ENCODE results near the gene CDH12.

CDH12 gene

DNA sequence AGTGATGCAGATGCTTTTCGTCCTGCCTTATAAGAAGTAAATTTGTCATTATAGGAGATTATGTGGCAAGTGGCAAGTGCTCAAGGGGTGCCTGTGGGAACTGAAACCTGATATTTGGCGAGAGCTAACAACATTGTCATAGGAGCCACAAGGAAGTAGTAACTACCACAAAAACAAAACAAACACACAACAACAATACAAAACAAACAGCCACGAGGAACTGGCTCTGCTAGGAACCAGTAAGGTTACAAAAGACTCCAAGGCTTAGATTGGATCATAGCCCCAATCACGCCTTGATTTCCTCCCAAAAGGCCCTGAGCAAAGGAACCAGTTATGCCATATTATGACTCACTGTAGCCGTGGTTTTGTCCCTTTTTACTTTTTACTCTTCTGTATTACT is 1045.2 kb downstream of the CDH12 start:
- no peak for DNase-seq

DNA sequence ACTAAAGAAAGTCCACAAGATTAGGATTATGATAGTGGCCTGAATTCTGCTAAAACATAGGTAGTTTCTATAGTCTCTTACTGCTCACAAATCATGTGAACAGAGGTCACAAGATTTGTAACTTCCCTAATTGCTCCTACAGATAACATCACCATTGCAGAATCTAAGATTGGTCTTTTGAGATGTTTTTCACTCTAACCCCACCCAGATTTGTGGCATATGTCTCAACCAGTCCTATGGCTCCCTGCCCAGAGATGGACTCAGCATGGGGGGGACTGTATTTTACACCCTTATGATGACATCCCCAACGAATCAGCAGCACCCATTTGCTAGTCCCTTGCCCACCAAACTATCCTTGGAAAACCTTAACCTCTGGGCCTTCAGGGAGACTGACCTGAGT is 1046.2 kb downstream of the CDH12 start:
- no peak for DNase-seq

DNA sequence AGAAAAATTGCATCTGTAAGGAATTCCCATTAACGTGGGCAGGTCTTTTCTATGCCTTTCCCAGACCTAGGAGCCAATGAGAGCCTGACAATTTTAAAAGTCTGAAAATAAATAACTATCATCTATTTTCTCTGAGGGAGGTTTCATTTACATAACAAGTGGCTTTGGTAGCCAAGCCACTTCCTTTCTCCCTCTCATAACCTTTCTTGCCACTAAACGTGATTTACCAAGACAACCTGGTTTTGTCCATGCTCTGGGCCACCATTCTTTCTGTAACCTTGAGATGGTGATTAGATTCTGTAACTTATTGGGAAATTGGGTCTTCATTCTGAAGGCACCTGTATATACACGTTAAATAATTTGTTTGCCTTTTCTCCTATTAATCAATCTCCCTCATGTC is 1046.9 kb downstream of the CDH12 start:
- DNase-seq = no peak

DNA sequence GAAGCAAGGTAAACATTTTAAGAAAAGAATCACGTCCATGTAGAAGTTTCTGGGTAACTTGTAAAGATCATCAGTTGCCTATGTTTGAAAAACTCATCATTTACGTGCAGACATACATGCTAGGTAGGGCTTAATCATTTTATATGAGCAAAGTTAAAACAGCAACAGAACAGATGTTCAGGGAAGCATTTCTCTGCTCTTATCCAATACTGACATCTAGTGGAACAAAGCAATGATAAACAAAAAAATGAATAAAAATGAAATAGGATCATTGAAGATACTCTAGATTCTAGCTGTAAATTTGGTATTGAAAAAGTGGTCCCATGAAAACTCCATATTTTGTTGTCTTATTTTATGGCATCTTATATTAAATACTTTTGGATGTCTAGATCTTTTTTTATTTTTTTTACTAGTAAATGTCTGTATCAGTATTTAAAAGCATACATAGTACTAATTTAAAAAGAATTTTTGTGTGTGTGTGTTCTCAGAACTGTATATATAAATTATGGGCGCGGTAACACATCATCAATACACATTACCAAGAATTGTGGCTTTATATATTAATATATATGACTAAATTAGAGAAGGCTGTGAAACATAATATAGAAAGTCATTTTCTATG is 1050.2 kb downstream of the CDH12 start:
- no peak for DNase-seq

DNA sequence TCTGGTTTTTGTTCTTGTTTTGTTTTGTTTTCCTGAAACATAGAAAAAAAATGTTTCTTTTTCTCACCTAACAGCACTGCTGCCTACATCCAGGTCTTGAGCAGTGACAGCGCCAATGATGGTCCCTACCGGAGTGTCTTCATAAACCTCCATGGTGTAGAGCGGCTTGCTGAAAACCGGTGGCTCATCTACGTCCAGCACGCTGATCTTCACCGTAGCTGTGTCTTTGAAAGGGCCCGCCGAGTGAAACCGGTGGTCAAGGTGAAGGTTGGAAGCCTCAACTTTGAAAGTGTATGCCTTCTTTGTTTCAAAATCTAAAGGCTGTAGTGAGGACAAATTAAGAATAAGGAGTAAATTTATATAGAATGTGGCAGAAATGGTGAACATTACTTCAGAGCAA is 1051.0 kb downstream of the CDH12 start:
- DNase-seq = no peak

DNA sequence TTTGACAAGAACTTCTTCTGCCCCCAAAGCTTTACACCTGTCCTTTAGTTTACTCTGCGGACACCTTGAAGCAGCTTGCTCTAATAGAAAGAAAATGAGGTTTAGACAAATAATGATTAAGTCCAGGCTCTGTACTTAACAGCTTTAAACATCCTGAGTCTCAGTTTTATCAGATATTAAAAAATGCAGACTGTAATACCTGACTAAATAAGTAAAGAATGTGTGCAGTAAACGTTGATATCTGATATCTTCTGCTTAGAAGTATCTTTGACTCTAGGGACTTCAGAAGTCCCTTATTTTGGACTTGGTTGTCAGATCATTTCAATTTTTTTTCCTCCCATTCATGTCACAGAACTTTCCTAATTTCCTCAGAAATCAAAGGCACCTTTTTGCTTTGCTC is 1060.4 kb downstream of the CDH12 start:
- no peak for DNase-seq

DNA sequence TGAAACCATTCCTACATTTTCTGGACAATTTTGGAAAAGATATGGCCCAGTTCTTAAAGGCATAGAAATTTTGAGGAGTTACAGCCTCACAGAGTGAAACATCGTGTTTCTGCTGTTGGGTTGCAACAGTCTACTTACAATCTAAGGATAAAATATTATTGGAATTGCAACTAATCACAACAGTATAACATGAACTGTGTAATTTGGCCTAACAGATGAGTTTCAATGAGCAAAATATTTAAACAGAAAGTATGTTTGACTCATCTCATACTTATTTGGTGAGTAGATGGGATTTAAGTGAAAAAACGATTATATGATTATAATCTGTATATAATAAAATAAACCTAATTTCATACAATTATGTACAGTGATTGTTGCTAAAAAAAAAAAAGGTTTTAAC is 1061.8 kb downstream of the CDH12 start:
- no peak for DNase-seq

DNA sequence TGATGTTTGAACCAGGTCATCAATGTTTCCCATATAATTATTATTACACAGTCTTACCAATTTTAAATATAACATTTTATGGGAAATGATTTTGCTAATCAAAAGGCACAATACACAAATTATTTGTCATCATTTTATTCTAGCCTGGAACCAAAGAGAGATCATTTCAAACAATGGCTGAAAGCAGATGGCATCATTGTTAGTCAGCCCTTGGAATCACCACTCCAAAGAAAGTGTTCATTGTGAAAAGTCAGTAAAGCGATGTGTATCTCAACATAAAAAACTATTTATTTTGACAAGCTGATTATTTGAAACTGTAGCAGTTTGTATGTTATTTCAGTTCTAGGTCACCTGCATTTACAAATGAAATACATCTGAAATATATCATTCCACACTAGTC is 1068.7 kb downstream of the CDH12 start:
- no peak for DNase-seq

DNA sequence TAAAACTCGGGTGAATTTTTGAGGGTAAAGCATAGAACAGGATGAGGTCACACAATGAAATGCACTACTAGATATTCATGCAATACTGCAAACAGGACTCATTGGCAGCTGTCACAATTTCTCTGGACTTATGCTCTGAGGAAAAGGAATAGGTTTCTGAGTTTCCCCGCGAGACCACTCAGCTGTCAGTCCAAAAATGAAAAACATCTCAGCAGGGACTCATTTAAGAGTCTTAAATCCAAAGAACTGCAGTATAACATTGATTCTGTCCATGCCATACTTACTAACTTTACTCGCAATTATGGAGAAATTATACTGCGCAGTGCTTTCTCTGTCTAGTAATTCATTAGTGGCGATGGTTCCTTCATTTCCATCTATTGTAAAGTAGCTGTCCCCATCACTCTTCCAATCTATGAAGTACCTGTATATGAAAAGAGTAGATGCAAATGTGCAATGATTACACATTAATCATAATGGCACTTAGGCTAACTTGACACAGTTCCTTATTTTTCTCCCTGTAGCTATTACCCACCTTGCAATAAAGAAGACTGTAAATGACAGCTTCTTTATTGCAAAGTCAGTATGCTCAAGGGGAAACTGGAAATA is 1070.0 kb downstream of the CDH12 start:
- DNase-seq = no peak

DNA sequence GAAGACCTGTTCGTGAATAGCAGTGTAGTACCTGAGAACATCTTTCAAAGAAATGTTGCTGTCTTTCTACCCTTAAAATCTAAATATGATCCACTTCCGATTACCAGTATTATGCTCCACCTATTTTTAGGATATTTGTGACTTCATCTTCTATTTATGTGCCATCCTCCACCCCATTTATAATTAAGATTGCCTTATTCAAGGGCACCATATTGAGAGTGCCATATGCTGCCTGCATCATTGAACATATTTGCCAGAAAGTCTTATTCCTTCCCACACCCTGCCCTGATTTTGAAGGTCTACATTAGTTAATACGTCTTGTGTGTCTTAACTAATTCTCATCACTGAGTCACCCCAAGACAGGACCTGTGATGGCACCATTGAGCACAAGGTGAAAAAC is 1076.7 kb downstream of the CDH12 start:
- DNase-seq = no peak

DNA sequence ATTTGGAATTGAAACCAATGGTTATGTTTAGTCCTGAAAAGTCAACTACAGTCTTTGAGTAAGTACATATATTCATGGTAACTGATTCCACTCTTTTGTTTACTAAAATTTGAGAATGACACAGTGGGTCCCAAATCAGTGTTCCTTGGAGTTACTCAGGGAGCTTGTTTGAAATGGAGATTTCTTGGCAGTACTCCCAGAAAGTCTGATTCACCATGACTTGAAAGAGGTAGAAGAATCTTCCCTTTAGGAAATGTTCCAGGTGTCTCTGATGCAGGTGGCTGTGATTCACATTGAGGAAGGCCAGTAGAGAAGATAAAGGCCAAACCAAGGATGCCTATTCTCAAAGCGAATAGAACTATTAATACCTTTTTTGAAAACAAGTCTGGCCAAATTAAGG is 1078.3 kb downstream of the CDH12 start:
- no peak for DNase-seq

DNA sequence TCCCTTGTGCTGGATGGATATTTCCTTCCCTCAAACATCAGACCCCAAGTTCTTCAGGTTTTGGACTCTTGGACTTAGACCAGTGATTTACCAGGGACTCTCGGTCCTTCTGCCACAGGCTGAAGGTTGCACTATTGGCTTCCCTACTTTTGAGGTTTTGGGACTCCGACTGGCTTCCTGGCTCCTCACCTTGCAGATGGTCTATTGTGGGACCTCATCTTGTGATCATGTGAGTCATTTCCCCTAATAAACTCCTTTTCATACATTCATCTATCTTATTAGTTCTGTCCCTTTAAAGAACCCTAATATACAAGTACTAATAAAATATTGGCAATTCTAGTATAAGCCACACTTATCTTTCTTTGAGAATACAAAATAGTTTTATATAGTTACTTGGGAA is 1078.9 kb downstream of the CDH12 start:
- DNase-seq = no peak

DNA sequence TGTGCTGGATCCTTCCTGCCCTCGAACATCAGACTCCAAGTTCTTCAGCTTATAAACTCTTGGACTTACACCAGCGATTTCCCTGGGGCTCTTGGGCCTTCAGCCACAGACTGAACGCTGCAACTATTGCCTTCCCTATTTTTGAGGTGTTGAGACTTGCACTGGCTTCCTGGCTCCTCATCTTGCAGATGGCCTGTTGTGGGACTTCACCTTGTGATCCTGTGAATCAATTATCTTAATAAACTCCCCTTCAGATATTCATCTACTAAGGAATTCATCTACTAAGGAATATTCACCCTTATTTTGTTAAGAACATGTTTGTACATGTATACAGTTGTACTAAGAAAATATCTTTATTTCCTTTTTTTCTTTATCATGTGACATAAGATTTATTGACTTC is 1079.7 kb downstream of the CDH12 start:
- DNase-seq = no peak

DNA sequence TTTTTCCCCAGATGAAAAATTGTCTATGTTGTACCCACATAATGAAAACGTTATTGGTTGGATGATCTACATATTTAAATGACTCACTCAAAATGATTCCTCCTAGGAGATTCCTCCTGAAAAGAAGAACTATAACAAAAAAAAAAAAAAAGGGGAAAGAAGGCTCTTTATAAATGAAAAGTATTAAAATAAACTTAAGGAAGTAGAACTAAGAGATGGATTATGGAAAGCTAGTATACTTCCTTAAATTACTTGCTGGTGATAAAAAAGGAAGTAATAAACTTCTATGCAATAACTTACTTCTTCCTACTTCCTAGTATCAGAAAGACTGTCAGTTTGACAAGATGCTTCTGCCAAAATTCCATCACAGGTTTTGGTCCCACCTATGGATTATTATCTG is 1087.7 kb downstream of the CDH12 start:
- DNase-seq = no peak

DNA sequence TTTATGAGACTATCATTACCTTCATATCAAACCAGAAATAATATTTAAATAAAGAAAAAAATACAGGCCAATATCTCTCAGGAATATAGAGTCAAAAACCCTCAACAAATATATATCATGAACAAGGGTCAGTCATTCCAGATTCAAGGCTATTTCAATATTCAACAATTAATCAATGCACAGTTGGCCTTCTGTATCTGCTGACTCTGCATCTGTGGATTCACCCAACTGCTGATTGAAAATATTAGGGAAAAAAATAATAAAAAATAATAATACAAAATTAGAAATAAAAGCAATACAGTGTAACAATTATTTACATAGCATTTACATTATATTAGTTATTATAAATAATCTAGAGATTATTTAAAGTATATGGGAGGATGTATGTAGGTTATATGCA is 1114.0 kb downstream of the CDH12 start:
- no peak for DNase-seq

DNA sequence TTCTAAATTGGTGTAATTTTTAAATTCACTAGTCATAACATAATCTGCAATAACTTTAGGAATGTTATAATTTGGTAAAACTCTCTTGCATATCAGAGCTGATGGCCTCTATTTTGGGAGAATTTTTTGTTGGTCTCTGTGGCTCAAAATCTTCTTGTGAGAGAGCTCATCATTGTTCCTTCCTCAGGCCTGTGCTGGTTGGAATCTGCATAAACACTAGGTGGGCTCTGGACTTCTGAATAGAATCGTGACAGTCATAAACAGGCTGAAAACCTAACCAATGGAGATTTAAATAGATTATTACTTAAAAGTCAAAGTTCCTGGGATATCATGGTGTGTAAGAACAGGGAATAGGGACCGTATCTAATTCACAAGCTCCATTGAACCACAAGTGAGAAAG is 1129.6 kb downstream of the CDH12 start:
- no peak for DNase-seq

DNA sequence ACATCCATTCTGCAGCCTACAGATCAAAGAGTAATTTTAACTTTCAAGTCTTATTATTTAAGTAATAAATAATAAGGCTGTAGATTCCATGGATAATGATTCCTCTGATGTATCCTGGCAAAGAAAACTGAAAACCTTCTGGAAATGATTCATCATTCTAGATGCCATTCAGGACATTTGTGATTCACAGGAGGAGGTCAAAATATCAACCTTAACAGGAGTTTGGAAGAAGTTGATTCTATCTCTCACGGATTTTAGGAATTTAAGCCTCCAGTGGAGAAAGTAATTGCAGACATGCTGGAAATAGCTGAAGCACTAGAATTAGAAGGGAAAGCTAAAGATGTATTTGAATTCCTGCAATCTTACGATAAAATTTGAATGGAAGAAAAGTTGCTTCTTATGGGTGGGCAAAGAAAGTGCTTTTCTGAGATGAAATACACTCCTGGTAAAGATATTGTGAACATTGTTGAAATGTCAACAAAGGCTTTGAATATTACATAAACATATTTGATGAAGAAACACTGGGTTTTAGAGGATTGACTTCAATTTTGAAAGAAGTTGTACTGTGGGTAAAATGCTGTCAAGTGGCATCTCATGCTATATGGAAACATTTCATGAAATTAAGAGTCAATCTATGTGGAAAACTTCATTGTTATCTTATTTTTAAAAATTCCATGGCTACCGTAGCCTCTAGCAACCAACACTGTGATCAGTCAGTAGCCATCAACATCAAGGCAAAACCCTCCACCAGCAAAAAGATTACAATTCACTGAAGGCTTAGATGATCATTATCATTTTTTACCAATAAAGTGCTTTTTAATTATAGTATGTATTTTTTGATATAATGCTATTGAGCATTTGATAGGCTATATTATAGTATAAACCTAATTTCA is 1141.0 kb downstream of the CDH12 start:
- DNase-seq = no peak

DNA sequence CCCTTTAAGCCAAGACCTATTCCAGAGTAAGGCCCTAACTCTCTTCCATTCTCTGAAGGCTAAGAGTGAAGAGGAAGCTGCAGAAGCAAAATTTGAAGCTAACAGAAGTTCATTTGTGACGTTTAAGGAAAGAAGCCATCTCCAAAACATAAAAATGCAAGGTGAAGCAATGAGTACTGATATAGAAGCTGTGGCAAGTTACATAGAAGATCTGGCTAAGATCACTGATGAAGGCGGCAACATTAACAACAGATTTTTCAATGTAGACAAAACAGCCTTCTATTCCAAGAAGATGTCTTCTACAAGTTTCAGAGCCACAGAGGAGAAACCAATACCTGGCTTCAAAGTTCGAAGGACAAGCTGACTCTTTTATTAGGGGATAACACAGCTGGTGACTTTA is 1143.4 kb downstream of the CDH12 start:
- no peak for DNase-seq

DNA sequence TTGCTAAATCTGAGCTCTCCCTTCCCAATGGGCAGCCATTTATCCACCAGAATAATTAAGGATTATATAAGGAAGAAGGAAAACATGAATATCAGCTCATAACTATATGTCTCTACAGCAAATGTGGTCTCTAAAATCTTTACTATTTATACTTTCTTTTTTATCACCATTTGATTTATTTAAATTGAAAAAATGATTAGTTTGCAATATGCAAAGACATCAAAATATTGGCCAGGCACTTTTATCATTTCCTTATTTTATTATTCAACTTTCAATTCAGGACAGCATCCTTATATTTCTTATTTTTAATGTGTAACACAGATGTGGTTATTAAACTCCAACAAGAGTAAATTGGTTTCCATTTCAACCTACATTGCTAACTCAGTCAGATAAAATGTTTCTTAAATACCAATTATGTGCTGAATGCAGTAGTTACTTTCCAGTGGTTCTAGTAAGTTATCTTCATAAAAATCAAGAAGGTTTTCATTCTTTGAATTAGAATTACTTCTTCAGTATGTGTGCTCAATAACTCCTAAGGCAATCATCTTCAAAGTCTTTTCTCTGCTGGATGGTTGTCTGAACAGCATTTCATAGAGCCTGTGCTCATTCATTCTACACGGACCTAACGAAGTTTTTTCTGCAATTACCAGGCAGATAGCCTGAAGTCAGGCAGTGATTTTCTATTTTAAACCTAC is 1148.0 kb downstream of the CDH12 start:
- DNase-seq = no peak

DNA sequence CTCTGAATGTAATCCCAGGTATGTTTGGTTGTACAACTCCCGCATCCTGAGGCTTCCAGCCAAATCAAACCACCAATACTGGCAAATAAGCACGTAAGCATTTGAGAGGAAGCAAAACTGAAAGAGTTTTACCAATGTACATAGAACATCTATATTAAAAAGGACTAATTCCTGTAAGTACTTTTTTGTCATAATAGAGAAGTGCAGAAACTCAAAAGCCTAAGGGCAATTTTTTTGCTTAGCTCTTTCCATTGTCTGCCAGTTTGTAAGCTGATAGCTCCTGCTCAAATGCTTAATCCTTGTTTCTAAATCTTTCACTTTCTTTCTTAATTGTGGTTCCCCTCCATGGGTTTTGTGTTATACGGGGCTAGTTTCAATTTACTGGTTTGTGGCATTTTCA is 1151.8 kb downstream of the CDH12 start:
- no peak for DNase-seq
